T follicular helper cell (primary cell): Measurements from ENCODE around the gene SOSTDC1.
"Not testable (repeated sequence)": the region's sequence is repeated elsewhere in the genome, so short reads cannot be mapped to it uniquely, and the experiment has no call there.

Source experiments
- DNase-seq: peaks from one replicate; pipeline ENCODE4 v3.0.0-alpha.2; 2020; ENCODE audit warnings: low read depth

Gene SOSTDC1

GRCh38 chr7:16462431-16462889 lies 3.1 kb downstream of the SOSTDC1 start:
- DNase-seq: no peak

GRCh38 chr7:16460789-16461493 lies 4.6 kb downstream of the SOSTDC1 start:
- DNase-seq: no peak

DNA sequence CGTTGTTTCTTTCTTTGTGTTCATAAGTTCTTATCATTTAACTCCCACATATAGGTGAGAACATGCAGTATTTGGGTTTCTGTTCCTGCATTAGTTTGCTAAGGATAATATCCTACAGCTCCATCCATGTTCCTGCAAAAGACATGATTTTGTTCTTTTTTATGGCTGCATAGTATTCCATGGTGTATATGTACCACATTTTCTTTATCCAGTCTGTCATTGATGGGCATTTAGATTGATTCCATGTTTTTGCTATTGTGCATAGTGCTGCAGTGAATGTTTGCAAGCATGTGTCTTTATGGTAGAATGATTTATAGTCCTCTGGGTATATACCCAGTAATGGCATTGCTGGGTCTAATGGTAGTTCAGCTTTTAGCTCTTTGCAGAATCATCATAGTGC lies 9.2 kb downstream of the SOSTDC1 start:
- not testable (repeated sequence) for DNase-seq

- DNase-seq: no peak
These were observed 9.9 kb downstream of the SOSTDC1 start for GRCh38 chr7:16455591-16455990.

DNA sequence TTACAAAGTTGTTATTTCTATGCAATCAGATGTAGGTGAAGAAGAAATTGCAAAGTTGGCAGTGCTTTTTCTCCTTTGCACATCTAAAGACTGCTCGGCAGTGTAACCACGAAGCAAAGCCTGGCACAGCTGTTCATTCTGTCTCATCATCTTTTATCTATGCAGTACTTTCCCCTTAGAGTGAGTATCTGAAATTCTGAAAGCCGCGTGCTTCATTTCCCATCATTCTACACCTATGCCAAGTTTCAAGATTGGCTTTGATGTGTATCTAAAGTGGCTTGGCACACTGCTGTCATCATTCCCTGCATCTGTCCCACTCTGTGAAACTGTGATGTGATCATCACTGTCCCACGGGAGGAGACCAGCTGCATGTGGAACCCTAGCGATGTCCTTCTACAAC lies 15.2 kb downstream of the SOSTDC1 start:
- no peak for DNase-seq

- DNase-seq: no peak
These were observed 17.7 kb downstream of the SOSTDC1 start for GRCh38 chr7:16447876-16448275.

- DNase-seq: no peak
These were observed 19.0 kb downstream of the SOSTDC1 start for GRCh38 chr7:16446508-16446907.

DNA sequence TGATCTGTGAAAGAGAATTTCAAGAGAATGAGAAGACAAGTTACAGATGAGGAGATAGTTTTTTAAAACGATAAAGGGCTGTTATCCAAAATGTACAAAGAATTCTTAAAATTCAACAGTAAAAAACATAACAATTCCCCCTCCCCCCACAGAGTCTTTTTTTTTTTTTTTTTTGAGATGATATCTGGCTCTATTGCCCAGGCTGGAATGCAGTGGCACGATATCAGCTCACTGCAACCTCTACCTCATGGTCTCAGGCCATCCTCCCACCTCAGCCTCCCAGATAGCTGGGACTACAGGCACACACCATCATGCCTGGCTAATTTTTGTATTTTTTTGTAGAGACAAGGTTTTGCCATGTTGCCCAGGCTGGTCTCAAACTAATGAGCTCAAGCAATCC lies 21.7 kb downstream of the SOSTDC1 start:
- DNase-seq: not testable (repeated sequence)

DNA sequence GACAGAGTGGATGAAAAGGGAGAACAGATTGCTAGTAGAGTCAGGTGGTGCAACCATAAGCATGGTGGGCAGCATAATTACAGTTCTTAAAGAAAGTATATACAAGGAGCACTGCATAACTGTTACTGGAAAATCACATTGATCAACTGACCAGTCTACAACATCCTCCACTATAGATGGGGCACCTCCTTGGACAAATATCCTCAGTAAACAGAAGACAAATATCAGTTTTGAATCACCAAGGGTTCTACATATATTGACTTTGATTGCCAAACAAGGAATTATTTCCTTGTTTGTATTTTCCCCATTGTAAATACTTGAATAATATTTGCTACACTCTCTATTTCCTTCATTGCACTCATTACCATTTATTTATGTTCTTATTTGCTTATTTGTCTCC lies 26.6 kb downstream of the SOSTDC1 start:
- DNase-seq: no peak

- no peak for DNase-seq
These were observed 29.2 kb downstream of the SOSTDC1 start for GRCh38 chr7:16436306-16436705.

DNA sequence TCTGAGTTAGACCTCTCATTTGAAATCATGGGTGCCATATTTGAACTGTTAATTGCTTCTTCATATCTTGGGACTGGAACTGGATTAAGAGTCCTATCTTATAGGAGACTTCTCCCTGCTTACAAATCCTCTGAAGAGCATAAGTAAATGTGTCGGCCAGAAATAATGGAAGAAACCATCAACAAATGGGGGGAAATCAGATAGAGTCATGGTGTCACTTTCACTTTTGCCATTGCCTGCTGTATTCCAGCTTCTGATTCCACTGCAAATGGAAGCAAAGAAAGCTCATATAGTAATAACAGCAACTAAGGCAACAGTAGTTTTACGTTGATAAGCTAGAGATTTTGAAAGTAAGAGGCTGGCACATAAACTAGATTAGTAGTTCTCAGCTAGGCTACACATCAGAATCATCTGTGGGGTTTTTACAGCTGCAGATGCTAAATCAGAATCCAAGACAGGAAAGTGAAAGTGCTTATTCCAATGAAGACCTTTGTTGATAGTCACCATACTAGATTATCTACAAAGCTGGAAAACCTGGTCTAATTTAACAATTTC lies 31.9 kb downstream of the SOSTDC1 start:
- no peak for DNase-seq

DNA sequence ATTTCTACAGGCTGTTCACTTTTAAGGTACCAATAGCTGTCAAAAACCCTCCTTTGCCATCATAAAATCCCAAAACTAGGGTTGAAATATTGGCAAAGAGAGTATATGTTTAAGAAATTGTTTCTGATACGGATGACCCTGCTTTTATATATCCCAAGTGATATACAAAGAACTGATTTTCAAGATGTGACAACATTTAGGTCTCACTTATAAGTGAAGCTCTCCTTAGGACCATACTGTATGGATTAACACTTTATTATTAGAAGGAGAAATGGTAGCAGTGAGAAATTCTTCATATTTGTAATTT lies 33.2 kb downstream of the SOSTDC1 start:
- DNase-seq: no peak

DNA sequence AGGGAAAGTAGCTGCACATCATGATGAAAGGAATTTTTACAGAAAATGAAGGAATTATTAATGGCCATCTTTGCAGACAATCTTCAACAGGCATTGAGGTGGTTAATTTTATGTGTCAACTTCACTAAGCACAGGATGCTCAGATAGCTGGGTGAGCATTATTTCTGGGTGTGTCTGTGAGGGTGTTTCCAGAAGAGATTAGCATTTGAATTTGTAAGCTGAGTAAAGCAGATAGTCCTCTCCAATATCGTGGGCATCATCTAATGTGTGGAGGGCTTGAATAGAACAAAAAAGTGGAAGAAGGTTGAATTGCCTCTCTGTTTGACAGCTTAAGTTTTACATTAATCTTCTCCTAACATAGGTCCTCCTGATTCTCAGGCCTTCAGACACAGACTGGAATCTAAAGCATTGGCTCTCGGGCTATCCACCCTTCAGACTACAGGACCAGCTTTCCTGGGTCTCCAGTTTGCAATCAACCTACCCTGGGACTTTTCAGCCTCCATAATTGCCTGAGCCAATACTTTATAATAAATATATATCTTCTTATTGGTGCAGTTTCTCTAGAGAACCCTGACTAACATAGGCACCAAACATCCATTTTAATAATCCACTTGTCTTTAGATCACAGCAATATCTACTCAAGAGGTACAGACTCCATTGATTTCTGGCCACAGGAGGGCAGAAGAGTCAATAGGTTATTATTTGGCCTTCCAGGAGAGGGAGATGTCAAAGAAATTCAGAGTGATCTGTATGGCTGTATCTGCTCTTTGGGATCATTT lies 33.7 kb downstream of the SOSTDC1 start:
- DNase-seq: no peak

DNA sequence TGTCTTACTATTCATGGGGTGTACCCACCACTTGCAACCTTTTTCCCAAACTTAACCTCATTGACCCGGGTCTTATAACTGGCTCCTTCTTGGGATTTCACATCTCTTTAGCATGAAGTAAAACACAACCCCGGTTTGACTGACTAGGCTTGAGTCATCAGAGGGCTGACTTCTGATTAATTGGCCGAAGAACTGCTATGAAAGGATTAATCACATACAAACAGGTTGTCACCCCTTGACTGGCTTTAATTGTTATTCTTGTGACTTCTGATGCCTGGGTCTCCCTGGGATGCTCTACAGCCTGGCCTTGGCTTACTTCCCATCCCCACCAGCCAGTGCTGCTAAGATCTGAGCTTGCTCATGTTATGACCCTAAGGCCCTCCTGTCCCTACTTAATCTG lies 35.4 kb downstream of the SOSTDC1 start:
- no peak for DNase-seq

GRCh38 chr7:16428672-16429071 lies 36.9 kb downstream of the SOSTDC1 start:
- DNase-seq: no peak

- no peak for DNase-seq
These were observed 37.4 kb downstream of the SOSTDC1 start for GRCh38 chr7:16428182-16428581.

DNA sequence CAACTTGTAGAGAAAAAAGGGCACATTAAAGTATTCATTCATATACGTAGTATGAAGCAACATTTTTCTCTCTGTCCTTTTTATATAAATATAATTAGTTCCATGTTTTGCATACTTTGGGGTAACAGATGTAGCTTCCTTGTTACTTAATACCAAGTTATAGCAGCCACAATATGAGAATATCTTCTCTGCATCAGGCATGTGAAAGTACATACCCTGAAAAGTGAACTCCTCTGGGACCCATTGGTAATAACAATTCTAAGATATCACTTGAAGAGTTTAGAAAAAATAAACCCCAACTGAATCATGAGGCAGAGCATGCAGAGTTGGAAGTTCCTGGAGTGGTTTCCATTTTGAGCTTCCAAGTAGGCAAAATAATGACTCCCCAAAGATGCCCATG lies 41.8 kb downstream of the SOSTDC1 start:
- DNase-seq: no peak

DNA sequence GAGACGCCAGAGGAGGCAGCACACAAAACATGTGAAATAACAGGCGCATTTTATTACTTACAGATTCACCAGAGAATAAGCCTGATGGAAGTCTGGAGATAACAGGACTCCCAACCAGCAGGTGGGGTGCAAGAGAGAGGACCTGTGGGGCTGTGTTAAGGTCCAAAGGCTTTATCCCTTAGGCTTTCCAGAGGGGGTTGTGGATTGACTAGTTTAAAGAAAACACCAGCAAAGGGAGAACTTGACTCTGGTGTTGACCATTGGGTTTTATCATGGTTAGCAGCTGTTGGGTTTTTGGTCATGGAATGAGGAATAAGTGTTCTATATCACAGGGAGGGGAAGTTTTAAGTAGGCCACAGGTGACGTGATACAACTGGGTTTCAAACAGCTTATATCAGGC lies 42.6 kb downstream of the SOSTDC1 start:
- no peak for DNase-seq

DNA sequence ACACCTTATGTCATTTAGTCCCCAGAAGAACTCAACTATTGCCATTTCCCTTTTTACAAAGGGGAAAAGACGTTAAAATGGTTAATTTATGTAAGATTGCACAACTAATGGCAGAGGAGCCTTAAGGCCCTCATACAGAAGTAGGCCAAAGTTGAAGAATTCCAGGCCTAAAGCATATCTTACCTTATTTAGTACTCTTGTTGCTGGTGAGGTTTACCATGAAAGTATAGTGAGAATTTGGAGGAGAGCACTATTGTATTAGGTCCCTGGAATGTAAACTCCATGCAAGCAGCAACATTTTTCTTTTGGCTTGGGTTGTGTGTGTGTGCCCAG lies 43.5 kb downstream of the SOSTDC1 start:
- no peak for DNase-seq

DNA sequence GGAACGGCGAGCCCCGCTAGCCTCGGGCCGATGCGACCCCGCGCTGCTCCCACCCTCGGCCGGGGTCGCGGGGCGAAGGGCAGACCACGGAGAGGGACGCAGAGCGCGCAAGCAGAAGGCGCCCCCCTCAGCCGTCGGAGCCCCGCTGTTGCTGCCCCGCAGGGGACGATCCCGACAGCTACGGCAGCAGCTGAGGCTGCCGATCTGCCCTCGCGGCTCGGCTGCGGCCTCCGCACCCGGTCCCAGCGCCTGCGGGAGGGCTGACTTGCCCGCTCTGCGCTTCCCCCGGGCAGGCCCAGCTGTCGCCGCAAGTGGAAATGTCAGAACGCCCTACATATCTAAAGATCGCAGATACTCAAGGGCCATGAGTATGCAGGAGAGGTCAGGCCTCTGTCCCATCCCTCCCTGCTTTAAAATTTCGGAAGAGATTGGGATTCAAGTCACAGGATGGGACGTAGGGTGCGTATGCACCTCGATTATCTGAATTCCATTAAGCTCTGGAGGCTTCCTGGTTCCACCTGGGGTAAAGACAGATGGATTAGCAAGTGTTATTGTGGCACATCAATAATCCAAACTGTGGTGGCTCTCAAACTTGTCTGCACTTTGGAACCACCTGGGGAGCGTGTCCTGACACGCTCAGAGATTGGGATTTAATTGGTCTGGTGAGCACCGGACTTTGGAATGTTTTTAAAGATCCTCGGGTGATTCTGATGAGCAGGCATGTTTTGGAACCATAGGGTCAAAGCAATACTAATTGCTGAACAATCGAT lies 44.0 kb downstream of the SOSTDC1 start, which contains the start of gene CRPPA:
Gene CRPPA (minus strand): TSS at position 206 of the 770 bp plus-strand sequence. CDS start 216 bp downstream, outside the sequence.
- DNase-seq: peak; percentile 20

DNA sequence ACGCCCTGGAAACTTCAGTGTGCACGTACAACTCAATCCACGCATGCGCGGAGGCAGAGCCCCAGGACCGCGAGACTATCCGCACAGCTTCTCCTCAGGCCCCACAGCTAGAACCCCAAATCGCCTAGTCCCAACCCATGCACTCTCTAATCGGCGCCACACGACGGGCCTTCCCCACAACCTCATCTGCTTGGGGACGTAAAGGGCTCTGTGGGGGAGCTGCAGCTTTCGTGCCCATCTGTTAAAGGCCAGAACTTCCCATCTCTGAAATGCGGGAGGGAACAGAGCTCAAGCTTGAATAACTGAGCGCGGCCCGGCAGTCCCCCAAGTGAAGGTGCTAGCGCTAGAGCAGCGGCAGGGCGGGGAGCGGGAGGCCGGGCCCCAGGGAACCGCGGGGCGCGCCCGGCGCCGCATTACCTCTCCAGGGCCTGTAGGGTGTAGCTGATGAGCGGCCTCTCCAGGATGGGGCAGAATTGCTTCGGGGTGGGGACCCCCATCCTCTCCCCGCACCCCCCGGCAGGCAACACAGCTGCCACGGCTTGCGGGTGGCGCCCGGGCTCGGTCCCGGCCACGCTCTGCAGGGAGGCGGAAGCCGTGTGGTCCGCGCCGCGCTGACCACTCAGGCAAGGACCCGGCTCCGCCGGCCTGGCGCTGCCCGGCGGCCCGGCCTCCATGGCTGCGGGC lies 44.7 kb downstream of the SOSTDC1 start:
- peak; percentile 76 for DNase-seq

DNA sequence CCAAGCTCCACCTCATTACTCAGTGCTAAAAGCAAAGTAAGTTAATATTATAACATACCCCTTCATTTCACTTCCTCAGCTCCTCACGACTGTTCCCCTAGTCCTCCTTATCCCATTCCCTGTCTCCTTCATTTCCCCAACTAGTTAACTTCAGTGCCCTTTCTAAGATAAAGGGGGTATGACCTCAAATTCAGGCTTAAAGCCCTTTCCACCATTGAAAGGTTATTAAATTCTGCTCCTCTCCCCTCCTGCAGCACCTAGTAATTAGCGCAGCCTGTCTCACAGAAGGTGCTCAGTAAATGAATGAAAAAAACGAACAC lies 45.2 kb downstream of the SOSTDC1 start:
- no peak for DNase-seq
